ENCODE results near the gene SYCP2.

The SYCP2 gene

DNA sequence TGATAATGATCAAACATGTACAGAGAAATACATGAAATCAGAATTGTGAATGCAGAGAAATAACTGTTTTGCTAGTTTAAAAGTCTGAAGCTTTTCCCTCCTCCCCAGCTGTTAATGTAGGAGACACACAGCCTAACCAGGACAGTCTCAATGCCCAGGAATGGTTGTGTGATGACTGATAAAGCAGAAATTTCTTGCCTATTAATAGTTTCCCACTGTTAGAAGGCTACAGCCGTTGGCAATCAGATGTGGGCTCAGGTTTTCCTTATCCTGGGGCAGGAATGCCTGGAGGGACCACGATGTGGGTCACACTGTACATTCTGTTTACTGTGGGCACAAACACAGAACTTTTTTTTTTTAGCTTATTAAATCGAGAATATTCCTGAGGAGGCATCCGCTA lies 4.8 kb upstream of the SYCP2 start:
- peaks cover 9% of the 10 kb centered on the region for H3K79me2 ChIP-seq (ENCODE audit: low read length)
- peaks cover 8% of the 10 kb centered on the region for H3K4me1 ChIP-seq (ENCODE audit: low read length)
- no peak overlapping the region for H3K27ac ChIP-seq (ENCODE audit: low read length)
- H3K4me2 ChIP-seq (ENCODE audit: low read length) = no peak overlapping the region
- H3K4me3 ChIP-seq (ENCODE audit: low read length) = no peak overlapping the region
- no peaks in the 10 kb centered on the region for H3K9me3 ChIP-seq (ENCODE audit: insufficient read depth, low read length)
- H4K20me1 ChIP-seq (ENCODE audit: insufficient read depth, low read length) = no peaks in the 10 kb centered on the region
- TF ChIP-seq, protein P1, sequence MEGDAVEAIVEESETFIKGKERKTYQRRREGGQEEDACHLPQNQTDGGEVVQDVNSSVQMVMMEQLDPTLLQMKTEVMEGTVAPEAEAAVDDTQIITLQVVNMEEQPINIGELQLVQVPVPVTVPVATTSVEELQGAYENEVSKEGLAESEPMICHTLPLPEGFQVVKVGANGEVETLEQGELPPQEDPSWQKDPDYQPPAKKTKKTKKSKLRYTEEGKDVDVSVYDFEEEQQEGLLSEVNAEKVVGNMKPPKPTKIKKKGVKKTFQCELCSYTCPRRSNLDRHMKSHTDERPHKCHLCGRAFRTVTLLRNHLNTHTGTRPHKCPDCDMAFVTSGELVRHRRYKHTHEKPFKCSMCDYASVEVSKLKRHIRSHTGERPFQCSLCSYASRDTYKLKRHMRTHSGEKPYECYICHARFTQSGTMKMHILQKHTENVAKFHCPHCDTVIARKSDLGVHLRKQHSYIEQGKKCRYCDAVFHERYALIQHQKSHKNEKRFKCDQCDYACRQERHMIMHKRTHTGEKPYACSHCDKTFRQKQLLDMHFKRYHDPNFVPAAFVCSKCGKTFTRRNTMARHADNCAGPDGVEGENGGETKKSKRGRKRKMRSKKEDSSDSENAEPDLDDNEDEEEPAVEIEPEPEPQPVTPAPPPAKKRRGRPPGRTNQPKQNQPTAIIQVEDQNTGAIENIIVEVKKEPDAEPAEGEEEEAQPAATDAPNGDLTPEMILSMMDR (IDR thresholded peaks at IDR 0.05; ENCODE audit: low read depth, low read length) = no peak
- TF ChIP-seq EZH2phosphoT487 (IDR thresholded peaks at IDR 0.05; ENCODE audit: low read depth) = no peak
- no peak overlapping the region for H2AFZ ChIP-seq (ENCODE audit: low read depth, low read length)
- H3K9ac ChIP-seq (ENCODE audit: low read length) = no peak overlapping the region
- H3K36me3 ChIP-seq (replicated peaks; ENCODE audit: low read depth, low read length) = no peaks in the 10 kb centered on the region
- H3K27me3 ChIP-seq (ENCODE audit: low read depth, low read length) = no peaks in the 10 kb centered on the region

DNA sequence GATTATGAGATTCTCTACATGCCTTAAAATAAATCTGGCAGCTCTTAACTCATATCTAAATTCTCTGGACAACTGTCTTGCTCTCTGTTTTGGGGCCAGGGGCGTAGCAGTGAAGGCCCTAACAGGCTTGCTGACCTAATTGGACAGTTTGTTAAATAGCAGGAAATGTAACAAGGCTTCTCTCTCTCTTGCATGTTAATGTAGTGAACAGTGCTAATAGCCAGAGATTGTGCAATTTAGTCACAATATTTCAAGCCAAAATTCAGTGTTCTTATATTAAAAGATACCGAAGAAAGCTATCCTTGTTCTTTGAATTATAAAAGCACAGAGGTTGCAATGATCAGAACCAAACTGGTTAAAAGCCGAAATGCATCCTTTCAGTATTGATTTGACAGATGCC lies 3.7 kb upstream of the SYCP2 start:
- Histone ChIP-seq H3K9me3 (ENCODE audit: insufficient read depth, low read length) (no peaks in the 10 kb centered on the region), H3K4me1 (ENCODE audit: low read length) (peaks cover 8% of the 10 kb centered on the region), H3K27ac (ENCODE audit: low read length) (no peak overlapping the region), H3K4me3 (ENCODE audit: low read length) (no peak overlapping the region), H3K9ac (ENCODE audit: low read length) (no peak overlapping the region), H3K27me3 (ENCODE audit: low read depth, low read length) (no peaks in the 10 kb centered on the region), H4K20me1 (ENCODE audit: insufficient read depth, low read length) (no peaks in the 10 kb centered on the region), H3K36me3 (replicated peaks; ENCODE audit: low read depth, low read length) (no peaks in the 10 kb centered on the region), H2AFZ (ENCODE audit: low read depth, low read length) (no peak overlapping the region), H3K79me2 (ENCODE audit: low read length) (peaks cover 9% of the 10 kb centered on the region), H3K4me2 (ENCODE audit: low read length) (no peak overlapping the region)
- TF ChIP-seq EZH2phosphoT487 (IDR thresholded peaks at IDR 0.05; ENCODE audit: low read depth) = no peak

DNA sequence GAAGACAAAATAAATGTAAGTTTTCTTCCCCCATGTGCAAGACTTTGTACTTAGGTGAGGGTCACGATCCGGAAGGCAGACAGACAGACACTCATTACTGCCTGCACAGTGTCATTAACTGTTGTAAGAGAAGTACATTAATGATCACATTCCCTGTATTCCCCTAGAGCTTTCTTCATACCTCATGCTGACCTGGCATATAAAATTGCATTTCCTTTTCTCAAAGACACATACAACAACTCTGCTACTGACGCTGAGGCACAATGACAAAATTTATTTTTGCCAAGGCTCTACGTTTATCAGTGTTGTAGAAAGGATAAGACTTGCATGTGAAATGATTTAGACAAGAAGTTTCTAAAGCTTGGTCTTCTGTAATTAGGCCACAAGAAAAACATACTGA lies 3.0 kb upstream of the SYCP2 start:
- H3K27ac ChIP-seq (ENCODE audit: low read length) = no peak overlapping the region
- no peaks in the 10 kb centered on the region for H3K27me3 ChIP-seq (ENCODE audit: low read depth, low read length)
- H3K9me3 ChIP-seq (ENCODE audit: insufficient read depth, low read length) = no peaks in the 10 kb centered on the region
- no peak overlapping the region for H3K4me3 ChIP-seq (ENCODE audit: low read length)
- TF ChIP-seq, protein P1 (IDR thresholded peaks at IDR 0.05; ENCODE audit: low read depth, low read length) = no peak
- TF ChIP-seq EZH2phosphoT487 (IDR thresholded peaks at IDR 0.05; ENCODE audit: low read depth) = no peak
- no peak overlapping the region for H2AFZ ChIP-seq (ENCODE audit: low read depth, low read length)
- no peak overlapping the region for H3K4me2 ChIP-seq (ENCODE audit: low read length)
- peaks cover 6% of the 10 kb centered on the region for H3K79me2 ChIP-seq (ENCODE audit: low read length)
- no peaks in the 10 kb centered on the region for H4K20me1 ChIP-seq (ENCODE audit: insufficient read depth, low read length)
- H3K9ac ChIP-seq (ENCODE audit: low read length) = no peak overlapping the region
- H3K36me3 ChIP-seq (replicated peaks; ENCODE audit: low read depth, low read length) = no peaks in the 10 kb centered on the region
- H3K4me1 ChIP-seq (ENCODE audit: low read length) = peaks cover 5% of the 10 kb centered on the region

GRCh38 chr20:59935457-59936185 lies 2.2 kb upstream of the SYCP2 start:
- Histone ChIP-seq H3K27me3 (ENCODE audit: low read depth, low read length) (no peaks in the 10 kb centered on the region), H3K4me1 (ENCODE audit: low read length) (no peaks in the 10 kb centered on the region), H3K4me3 (ENCODE audit: low read length) (no peak overlapping the region), H3K9me3 (ENCODE audit: insufficient read depth, low read length) (no peaks in the 10 kb centered on the region), H4K20me1 (ENCODE audit: insufficient read depth, low read length) (no peaks in the 10 kb centered on the region), H3K9ac (ENCODE audit: low read length) (no peak overlapping the region), H2AFZ (ENCODE audit: low read depth, low read length) (no peak overlapping the region), H3K79me2 (ENCODE audit: low read length) (no peaks in the 10 kb centered on the region), H3K36me3 (replicated peaks; ENCODE audit: low read depth, low read length) (no peaks in the 10 kb centered on the region), H3K27ac (ENCODE audit: low read length) (no peak overlapping the region), H3K4me2 (ENCODE audit: low read length) (no peak overlapping the region)
- TF ChIP-seq EZH2phosphoT487 (IDR thresholded peaks at IDR 0.05; ENCODE audit: low read depth) = no peak
- TF ChIP-seq, protein P1 (IDR thresholded peaks at IDR 0.05; ENCODE audit: low read depth, low read length) = no peak
